HG03469 (cell line): ENCODE measurements around the gene NPHP4.

Source experiments
- ATAC-seq: cut with Tn5 transposase; IDR thresholded peaks from one replicate; pipeline ENCODE4 v1.9.1; 2021; ENCODE audit warnings: mild to moderate bottlenecking, moderate library complexity, moderate number of reproducible peaks; ENCODE audit not compliant: unreplicated experiment

Gene NPHP4

DNA sequence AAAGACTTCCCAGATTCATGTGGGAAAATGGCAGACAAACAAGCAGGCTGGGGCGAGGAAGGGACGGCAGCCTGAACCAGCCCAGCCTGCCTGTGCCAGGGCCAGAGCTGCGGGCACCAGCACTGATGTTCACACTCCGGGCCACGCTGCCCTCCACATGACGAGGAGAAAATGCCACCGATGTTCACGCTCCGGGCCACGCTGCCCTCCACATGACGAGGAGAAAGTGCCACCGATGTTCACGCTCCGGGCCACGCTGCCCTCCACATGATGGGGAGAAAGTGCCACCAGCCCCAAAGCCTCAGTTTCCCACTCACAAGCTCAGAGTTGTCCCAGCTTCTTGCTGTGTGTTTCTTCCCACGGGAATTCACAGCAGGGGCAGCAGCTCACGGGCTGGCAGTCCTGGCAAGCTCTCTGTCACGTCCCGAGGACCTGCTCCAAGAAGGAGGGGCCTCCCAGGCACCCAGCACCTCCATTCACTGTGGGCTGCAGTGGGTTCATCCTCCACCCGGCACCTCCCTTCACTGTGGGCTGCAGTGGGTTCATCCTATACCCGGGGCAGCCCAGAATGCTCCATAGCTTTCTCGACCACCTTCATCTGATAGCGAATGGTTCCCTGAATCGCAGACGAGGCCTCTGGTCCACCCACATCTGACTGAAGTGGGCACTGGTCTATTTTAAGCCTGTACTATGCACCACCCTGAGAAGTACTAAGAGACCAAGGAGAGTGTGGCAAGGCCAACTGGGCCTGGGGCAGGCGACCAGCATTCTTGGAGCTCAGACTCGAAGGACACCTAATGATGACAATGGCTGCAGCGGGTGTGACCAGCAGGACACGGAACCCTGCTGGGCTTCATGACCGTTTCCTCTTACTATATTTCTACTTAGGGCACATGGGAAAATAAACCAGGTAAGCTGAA is 108.8 kb downstream of the NPHP4 start:
- ATAC-seq: no peak

- no peak for ATAC-seq
Measured at GRCh38 chr1:5882367-5883128, 109.7 kb downstream of the NPHP4 start.

DNA sequence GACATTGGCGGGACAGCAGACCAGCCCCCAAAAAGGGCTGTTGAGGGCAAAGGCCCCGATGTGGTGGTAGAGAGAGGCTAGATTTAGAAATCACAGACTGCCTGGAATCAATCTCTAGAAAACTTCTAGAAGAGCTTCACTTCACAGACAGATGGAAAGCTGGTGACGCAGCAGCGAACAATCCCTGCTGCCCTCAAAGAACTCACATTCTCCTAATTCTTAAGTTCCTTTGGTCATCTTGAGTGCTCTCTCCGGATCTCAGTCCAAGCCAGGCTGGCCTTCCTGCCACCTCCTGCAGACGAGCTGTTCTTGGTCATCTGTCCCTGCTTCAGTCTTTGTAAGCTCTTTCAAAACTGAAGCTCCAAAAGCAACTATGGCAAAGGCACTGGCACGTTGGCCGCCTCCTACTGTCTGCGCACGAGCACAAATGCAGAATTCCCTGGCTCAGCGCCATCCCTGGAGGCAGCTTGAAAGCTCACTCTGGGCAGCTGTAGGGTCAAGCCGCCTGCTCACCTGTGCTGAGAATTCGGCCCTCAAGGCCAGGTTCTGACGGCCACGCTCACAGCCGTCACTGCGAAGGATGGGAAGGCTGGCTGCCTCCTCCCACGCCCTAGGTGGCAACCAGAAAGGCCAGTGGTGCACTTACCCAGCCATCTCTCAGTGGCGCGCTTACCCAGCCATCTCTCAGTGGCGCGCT is 110.6 kb downstream of the NPHP4 start:
- no peak for ATAC-seq

- no peak for ATAC-seq
Measured at GRCh38 chr1:5880630-5881405, 111.4 kb downstream of the NPHP4 start.

- no peak for ATAC-seq
Measured at GRCh38 chr1:5879421-5879820, 112.8 kb downstream of the NPHP4 start.

DNA sequence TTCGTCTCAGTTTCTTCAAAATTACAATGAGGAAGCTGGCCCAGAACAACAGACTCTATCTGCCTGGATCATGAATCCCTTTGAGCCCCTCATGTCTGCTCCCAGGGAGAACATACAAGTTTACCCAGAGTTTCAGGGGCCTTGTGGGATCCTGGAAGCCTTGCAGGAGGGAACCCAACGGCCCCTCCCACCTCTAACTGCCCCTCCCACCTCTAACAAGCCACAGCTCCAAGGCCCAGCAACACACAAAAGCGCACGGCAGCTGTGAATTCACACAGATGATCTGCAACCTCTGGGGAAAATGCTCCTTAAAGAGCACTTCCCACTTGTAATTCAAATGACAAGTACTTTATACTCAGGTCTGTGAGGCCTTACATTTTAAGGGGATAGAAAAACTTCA is 113.3 kb downstream of the NPHP4 start:
- ATAC-seq: no peak

DNA sequence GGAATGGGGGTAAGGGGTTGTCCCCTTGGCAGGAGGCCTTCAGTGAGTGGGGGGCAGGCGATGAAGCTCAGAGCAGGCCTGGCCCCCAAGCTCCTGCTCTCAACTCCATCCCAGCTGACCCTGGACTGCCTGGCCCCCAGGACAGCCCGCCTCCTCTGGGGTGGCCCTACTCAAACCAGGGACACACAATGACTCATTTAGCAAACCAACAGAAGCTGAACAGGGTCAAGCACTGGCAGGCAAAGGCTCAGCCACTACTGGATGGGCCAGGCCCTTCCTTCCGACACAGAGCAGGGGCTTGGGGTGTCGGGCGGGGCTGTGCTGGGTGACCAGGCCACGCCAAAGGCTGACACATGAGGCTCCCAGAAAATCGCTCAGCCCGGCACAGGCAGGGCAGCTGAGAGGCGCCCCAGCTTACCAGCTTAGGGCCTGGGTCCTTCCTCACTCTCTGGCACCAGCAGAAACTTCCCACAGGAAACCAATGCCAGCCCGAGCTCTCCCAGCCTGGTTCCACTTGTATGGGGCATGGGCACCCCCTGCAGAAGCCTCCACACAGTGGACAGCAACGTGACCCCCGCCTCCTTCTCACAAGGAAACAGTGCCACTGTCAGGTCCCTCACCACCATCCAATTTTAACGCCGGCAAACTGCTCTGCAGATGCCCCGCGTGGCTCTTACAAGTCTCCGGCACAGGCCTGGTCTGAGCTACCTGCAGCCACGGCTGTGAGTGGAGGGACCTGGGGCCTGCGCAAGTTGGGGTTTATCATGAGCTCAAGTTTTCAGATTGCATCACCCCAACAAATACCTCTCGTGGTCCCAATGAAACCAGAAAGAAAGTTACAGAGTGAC is 114.3 kb downstream of the NPHP4 start:
- ATAC-seq: no peak

DNA sequence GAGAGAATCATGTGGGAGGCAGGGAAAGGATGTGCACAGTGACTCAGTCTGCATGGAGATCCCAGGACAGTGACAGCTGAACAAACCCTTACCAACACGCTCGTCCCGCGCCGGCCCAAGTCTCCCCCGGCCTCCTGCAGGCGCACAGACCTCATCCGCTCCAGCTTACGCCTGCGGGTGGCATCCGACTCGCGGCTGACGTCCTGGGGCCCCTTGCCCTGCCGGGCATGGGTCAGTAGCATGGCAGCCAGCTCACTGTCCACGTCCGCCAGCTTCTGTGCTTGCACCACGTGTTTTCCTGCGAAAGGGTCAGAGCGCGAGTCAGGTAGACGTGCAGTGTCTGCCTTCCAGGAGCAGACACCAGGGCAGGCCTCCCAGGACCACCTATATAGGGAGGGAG is 115.2 kb downstream of the NPHP4 start:
- ATAC-seq: no peak

DNA sequence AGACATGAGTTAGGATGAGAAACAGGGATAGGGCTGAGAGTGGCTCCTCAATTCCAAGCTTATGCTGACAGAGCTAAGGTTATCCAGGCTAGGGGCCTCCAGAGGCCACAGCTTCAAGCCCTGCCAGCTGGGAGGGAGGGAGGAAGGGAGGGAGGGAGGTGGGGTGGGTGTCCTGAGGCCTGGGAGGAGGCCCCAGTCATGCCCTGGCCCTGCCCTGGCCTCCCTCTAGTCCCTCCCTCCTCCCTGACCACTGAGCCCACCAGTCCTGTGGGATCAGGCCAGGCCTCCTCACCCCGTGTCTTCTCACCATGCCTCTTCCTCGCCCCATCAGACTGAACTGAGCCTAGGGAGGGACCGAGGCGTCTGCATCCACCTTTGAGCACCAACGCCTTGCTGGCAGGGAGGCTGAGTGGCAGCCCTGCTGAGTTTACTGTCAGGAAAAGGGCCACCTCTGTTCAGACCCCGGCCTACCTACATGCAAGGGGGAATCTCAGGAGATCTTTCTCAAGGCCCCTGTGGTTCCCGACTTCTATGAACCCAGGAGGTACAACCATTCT is 116.1 kb downstream of the NPHP4 start:
- no peak for ATAC-seq

- no peak for ATAC-seq
Measured at GRCh38 chr1:5875345-5875910, 116.8 kb downstream of the NPHP4 start.

DNA sequence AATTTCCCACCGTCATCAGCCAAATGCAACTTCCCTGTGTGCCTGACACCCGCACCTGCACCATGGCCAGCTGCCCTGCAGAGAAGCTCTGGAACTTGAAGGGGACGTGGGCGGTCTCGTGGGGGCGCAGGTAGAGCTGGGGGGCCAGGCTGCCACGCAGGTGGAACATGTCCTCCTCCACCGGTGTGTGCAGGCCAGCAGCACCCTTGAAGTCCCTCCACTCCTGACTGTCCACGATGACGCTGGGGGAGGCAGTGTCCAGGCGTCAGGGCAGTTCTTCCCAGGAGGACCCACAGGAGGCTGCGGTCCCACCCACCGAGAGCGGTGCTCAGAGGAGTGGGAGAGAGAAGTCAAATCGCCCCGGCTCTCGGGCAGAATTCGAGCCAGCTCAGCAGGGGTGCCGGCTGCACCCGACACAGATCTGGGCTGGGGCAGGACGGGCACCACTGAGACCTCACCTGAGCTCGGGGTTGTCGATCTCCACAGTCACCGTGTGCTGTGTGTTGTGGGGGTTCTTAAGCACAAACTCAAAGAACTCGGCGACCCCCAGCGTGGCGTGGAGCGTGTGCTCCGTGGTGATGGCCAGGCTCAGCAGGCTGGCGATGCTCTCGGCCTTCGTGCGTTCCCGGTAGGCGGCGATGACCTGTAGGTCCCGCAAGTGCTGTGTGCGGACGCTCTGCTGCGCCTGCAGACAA is 117.7 kb downstream of the NPHP4 start:
- no peak for ATAC-seq

DNA sequence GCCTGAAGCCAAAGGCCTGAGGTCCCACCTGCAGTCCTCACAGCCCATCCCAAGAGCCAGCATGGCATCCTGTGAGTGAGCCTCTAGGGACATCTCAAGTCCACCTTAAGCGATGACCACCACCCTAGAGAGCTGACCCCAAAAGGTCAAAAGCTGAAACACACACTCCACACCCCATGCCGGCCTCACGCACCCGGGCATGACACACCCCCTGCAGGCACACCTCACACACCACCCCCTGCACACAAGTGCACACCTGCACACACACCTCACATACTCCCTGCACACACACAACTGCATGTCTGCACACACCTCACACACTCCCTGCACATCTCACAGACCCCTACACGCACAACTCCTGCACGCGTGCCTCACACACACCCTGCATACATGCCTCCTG is 118.7 kb downstream of the NPHP4 start:
- no peak for ATAC-seq

GRCh38 chr1:5872886-5873285 is 119.3 kb downstream of the NPHP4 start:
- no peak for ATAC-seq

DNA sequence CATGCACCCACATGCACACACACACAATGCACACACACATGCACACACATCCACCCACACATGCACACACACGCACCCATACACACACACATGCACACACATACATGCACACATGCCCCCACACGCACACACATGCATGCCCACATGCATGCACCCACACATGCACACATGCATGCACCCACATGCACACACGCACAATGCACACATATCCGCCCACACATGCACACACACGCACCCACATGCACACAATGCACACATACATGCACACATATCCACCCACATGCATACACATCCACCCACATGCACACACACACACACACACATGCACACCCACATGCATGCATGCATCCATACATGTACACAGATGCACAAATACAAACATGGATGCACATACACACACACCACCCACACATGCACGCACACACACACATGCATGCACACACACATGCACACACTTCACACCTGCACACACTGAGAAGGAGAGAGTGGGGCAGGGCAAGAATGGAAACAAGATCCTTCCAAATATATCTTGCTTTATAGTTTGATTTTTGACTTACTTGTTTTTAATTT is 123.2 kb downstream of the NPHP4 start:
- no peak for ATAC-seq

- ATAC-seq: no peak
Measured at GRCh38 chr1:5865774-5866173, 126.5 kb downstream of the NPHP4 start.

GRCh38 chr1:5865056-5865455 is 127.2 kb downstream of the NPHP4 start:
- no peak for ATAC-seq

DNA sequence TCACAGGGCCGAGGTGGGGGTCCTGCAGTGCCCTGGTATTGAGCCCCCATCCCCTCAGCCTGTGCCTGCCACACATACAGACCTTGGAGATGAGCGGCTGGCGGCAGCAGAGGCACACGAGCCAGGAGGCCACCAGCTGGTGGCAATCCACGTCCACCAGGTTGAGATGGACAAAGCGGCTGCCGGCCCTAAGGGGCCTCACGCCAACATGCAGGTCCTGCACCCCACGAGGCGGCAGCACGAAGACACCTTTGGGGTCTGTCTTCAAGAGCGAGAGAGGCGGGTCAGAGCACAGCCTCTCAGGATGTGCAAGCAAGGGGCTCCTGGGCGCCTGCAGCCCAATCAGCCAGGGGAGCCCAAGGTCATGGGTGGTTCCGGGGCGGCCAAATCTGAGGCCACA is 128.0 kb downstream of the NPHP4 start:
- no peak for ATAC-seq

GRCh38 chr1:5863238-5863637 is 129.0 kb downstream of the NPHP4 start:
- no peak for ATAC-seq
